IMR-90 (cell line): ENCODE measurements around the gene RXYLT1. TPM values are rescaled to one million over a fixed set of nuclear protein-coding genes. Genes with fewer than 3 reads are reported as not detected.

Source experiments
- ATAC-seq: fragments of 200-7000 bp; cut with Tn5 transposase; 2 replicates; pipeline ENCODE4 v1.9.1; 2020; ENCODE audit warnings: low read depth, mild to moderate bottlenecking, moderate library complexity
- BruUV-seq: library from RNA; stranded (reverse); fragments of 400-500 nt; replicated peaks from 2 replicates; lab custom pipeline; 2021; lab: Mats Ljungman, UMichigan
- CTCF ChIA-PET: fragments of 300-600 bp; formaldehyde crosslinking; extraction: SDS; loops from one replicate; lab custom pipeline; 2021; ENCODE audit warnings: antibody characterized with exemption; lab: Yijun Ruan, JAX
- POLR2A ChIA-PET: fragments of 300-600 bp; sonication (Branson Sonifier 250); formaldehyde crosslinking; loops from one replicate; lab custom pipeline; 2022; ENCODE audit warnings: antibody characterized with exemption; ENCODE audit not compliant: unreplicated experiment; lab: Charles Lee
- DNase-seq: peaks from one replicate; pipeline ENCODE4 v3.0.0; 2013
- H2AFZ ChIP-seq: replicated peaks from 2 replicates; pipeline ENCODE3; 2013; ENCODE audit warnings: low read length, mild to moderate bottlenecking; ENCODE audit not compliant: poor library complexity
- H2AK5ac ChIP-seq: 2 replicates; pipeline ENCODE4 v1.6.1; 2013; ENCODE audit warnings: low read depth, low read length, inconsistent platforms
- H2AK9ac ChIP-seq: replicated peaks from 2 replicates; pipeline ENCODE3; 2013; ENCODE audit warnings: mild to moderate bottlenecking, low read depth, low read length, moderate library complexity; ENCODE audit not compliant: poor library complexity
- H2BK120ac ChIP-seq: 2 replicates; pipeline ENCODE4 v1.6.1; 2013; ENCODE audit warnings: low read depth, low read length, inconsistent platforms
- H2BK15ac ChIP-seq: 3 replicates; pipeline ENCODE4 v1.6.1; 2013; ENCODE audit warnings: low read depth, low read length, inconsistent platforms
- H2BK20ac ChIP-seq: 2 replicates; pipeline ENCODE4 v1.6.1; 2013; ENCODE audit warnings: low read depth, mild to moderate bottlenecking, inconsistent platforms, low read length, moderate library complexity
- H2BK5ac ChIP-seq: 2 replicates; pipeline ENCODE4 v1.6.1; 2013; ENCODE audit warnings: mild to moderate bottlenecking, low read depth, low read length, inconsistent platforms; ENCODE audit not compliant: poor library complexity, severe bottlenecking
- H3K14ac ChIP-seq: replicated peaks from 2 replicates; pipeline ENCODE4 v1.6.1; 2013; ENCODE audit warnings: low read depth, low read length, inconsistent platforms
- H3K18ac ChIP-seq: 2 replicates; pipeline ENCODE4 v1.6.1; 2013; ENCODE audit warnings: low read depth, low read length, control low read depth
- H3K23ac ChIP-seq: 2 replicates; pipeline ENCODE4 v1.6.1; 2013; ENCODE audit warnings: low read depth, low read length, inconsistent platforms
- H3K27ac ChIP-seq: 2 replicates; pipeline ENCODE4 v1.5.1; 2013; ENCODE audit warnings: mild to moderate bottlenecking, control low read depth, low read length; ENCODE audit not compliant: insufficient read depth
- H3K27me3 ChIP-seq: 2 replicates; pipeline ENCODE4 v1.6.1; 2013; ENCODE audit warnings: low read length; ENCODE audit not compliant: control insufficient read depth, insufficient read depth
- H3K36me3 ChIP-seq: 2 replicates; pipeline ENCODE4 v1.6.1; 2013; ENCODE audit warnings: low read length, mixed read lengths; ENCODE audit not compliant: control insufficient read depth, insufficient read depth
- H3K4ac ChIP-seq: 2 replicates; pipeline ENCODE4 v1.6.1; 2013; ENCODE audit warnings: low read depth, low read length, inconsistent platforms
- H3K4me1 ChIP-seq: 2 replicates; pipeline ENCODE4 v1.6.1; 2013; ENCODE audit warnings: low read length, mixed read lengths; ENCODE audit not compliant: control insufficient read depth, insufficient read depth
- H3K4me2 ChIP-seq: 2 replicates; pipeline ENCODE4 v1.6.1; 2013; ENCODE audit warnings: low read depth, mild to moderate bottlenecking, control low read depth, low read length, moderate library complexity
- H3K4me3 ChIP-seq: 2 replicates; pipeline ENCODE4 v1.5.1; 2013; ENCODE audit warnings: low read depth, mild to moderate bottlenecking, control low read depth, low read length, moderate library complexity; ENCODE audit not compliant: insufficient read depth
- H3K56ac ChIP-seq: 2 replicates; pipeline ENCODE4 v1.6.1; 2013; ENCODE audit warnings: low read length, inconsistent platforms; ENCODE audit not compliant: insufficient read depth; ENCODE audit errors: extremely low read depth
- H3K79me1 ChIP-seq, 2 experiments: 2 replicates each; pipeline ENCODE4 v1.6.1; 2013; ENCODE audit warnings: low read length in 2 of 2, inconsistent platforms in 1 of 2, low read depth in 1 of 2
- H3K9ac ChIP-seq: 2 replicates; pipeline ENCODE4 v1.6.1; 2013; ENCODE audit warnings: low read depth, low read length, control low read depth
- H3K9me1 ChIP-seq: 2 replicates; pipeline ENCODE4 v1.6.1; 2013; ENCODE audit warnings: low read length, inconsistent platforms; ENCODE audit not compliant: insufficient read depth
- H3K9me3 ChIP-seq: 2 replicates; pipeline ENCODE4 v1.6.1; 2013; ENCODE audit warnings: low read length; ENCODE audit not compliant: control insufficient read depth, insufficient read depth
- H4K20me1 ChIP-seq: 2 replicates; pipeline ENCODE4 v1.6.1; 2013; ENCODE audit warnings: low read length, inconsistent platforms; ENCODE audit not compliant: insufficient read depth
- H4K5ac ChIP-seq: 2 replicates; pipeline ENCODE4 v1.6.1; 2013; ENCODE audit warnings: mild to moderate bottlenecking, low read depth, low read length, control low read depth
- H4K8ac ChIP-seq, 2 experiments: 2 replicates each; pipeline ENCODE4 v1.6.1; 2013; ENCODE audit warnings: low read depth in 2 of 2, low read length in 2 of 2, control low read depth in 1 of 2, inconsistent platforms in 1 of 2
- H4K91ac ChIP-seq: 2 replicates; pipeline ENCODE4 v1.6.1; 2013; ENCODE audit warnings: low read depth, low read length, inconsistent platforms; ENCODE audit not compliant: insufficient read depth
- BHLHE40 ChIP-seq: fragments of 150-350 bp; IDR thresholded peaks from 2 replicates; pipeline ENCODE4 v1.6.1; 2016; ENCODE audit warnings: mild to moderate bottlenecking, low read depth, low read length
- CEBPB ChIP-seq: IDR thresholded peaks from 2 replicates; pipeline ENCODE4 v1.6.1; 2012; ENCODE audit warnings: low read depth, low read length, improper control_type of control experiment
- CHD1 ChIP-seq: IDR thresholded peaks from 2 replicates; pipeline ENCODE4 v1.6.1; 2012; ENCODE audit warnings: low read depth, low read length, improper control_type of control experiment
- FOS ChIP-seq: fragments of 150-350 bp; IDR thresholded peaks from 2 replicates; pipeline ENCODE4 v1.6.1; 2016; ENCODE audit warnings: low read depth, low read length
- MAFK ChIP-seq: IDR thresholded peaks from 2 replicates; pipeline ENCODE4 v1.6.1; 2012; ENCODE audit warnings: low read depth, low read length, improper control_type of control experiment
- MAZ ChIP-seq: IDR thresholded peaks from 2 replicates; pipeline ENCODE4 v1.6.1; 2012; ENCODE audit warnings: low read depth, mild to moderate bottlenecking, low read length, improper control_type of control experiment, moderate library complexity, borderline replicate concordance
- MXI1 ChIP-seq: IDR thresholded peaks from 2 replicates; pipeline ENCODE4 v1.6.1; 2012; ENCODE audit warnings: low read depth, mild to moderate bottlenecking, low read length, moderate library complexity, borderline replicate concordance
- NFE2L2 ChIP-seq: fragments of 150-350 bp; IDR thresholded peaks from 2 replicates; pipeline ENCODE4 v1.6.1; 2016; ENCODE audit warnings: low read depth, mild to moderate bottlenecking, low read length
- POLR2A ChIP-seq: IDR thresholded peaks from 2 replicates; pipeline ENCODE4 v1.6.1; 2012; ENCODE audit warnings: mild to moderate bottlenecking, low read depth, low read length
- RAD21 ChIP-seq: IDR thresholded peaks from 2 replicates; pipeline ENCODE4 v1.6.1; 2012; ENCODE audit warnings: low read length, improper control_type of control experiment
- RCOR1 ChIP-seq: IDR thresholded peaks from 2 replicates; pipeline ENCODE4 v1.6.1; 2012; ENCODE audit warnings: mild to moderate bottlenecking, low read length, improper control_type of control experiment; ENCODE audit not compliant: insufficient replicate concordance
- RFX5 ChIP-seq: IDR thresholded peaks from 2 replicates; pipeline ENCODE4 v1.8.0; 2012; ENCODE audit warnings: low read depth, mild to moderate bottlenecking, low read length, moderate library complexity
- SMC3 ChIP-seq: fragments of 150-350 bp; IDR thresholded peaks from 2 replicates; pipeline ENCODE4 v1.6.1; 2016; ENCODE audit warnings: low read depth, mild to moderate bottlenecking, antibody characterized with exemption, low read length, moderate library complexity
- WGBS, 2 experiments: methylation state at CpG; one replicate each; pipeline versions ENCODE4 v1.1.5 to v1.1.7; 2013; ENCODE audit warnings: missing lambda C conversion rate in 2 of 2; ENCODE audit not compliant: insufficient read length in 1 of 2; ENCODE audit errors: extremely low coverage in 2 of 2; 5-methylcytosine and 5-hydroxymethylcytosine counted together
- dilution Hi-C: fragments of 300-500 bp; cut with HindIII; formaldehyde crosslinking; loops from one replicate; pipeline ENCODE4 v1.14.3; 2018; ENCODE audit warnings: low sequenced_read_pairs; ENCODE audit not compliant: unreplicated experiment
- in situ Hi-C: fragments of 300-500 bp; cut with MboI; formaldehyde crosslinking; loops from 3 replicates; pipeline ENCODE4 v1.14.3; 2019; ENCODE audit warnings: low sequenced_read_pairs, inconsistent platforms, mixed read lengths
- intact Hi-C: fragments of 100-400 bp; cut with micrococcal nuclease; formaldehyde crosslinking; loops from 2 replicates; pipeline ENCODE4 v1.10.0; 2022
- polyA plus RNA-seq, 3 experiments: library from polyadenylated mRNA; depleted of rRNA; stranded (reverse); fragments of >200 nt; gene quantifications; 2 replicates each; pipeline ENCODE4 v1.2.3, GENCODE V29; 2012; ENCODE audit warnings: low replicate concordance in 1 of 3
- total RNA-seq: library from RNA; depleted of rRNA; stranded (reverse); fragments of >200 nt; gene quantifications from 2 replicates; pipeline ENCODE4 v1.2.3, GENCODE V29; 2012
- TF ChIP-seq, protein P1 (sequence below): fragments of 150-350 bp; IDR thresholded peaks from 2 replicates; pipeline ENCODE4 v1.6.1; 2016; ENCODE audit warnings: low read depth, mild to moderate bottlenecking, low read length, moderate library complexity, borderline replicate concordance
- TF ChIP-seq, protein P2 (sequence below): conservative IDR thresholded peaks from 2 replicates; pipeline ENCODE4 v1.5.1; 2012; ENCODE audit warnings: mild to moderate bottlenecking, low read depth, low read length, improper control_type of control experiment
- TF ChIP-seq, protein P3 (sequence below): fragments of 150-350 bp; IDR thresholded peaks from 2 replicates; pipeline ENCODE4 v1.6.1; 2017; ENCODE audit warnings: mild to moderate bottlenecking, antibody characterized with exemption, low read length, low read depth

The RXYLT1 gene
- total and polyA plus RNA-seq, 2 of the 4 experiments (the other 2 are of a cell fraction): 9.0 to 9.5 TPM

DNA sequence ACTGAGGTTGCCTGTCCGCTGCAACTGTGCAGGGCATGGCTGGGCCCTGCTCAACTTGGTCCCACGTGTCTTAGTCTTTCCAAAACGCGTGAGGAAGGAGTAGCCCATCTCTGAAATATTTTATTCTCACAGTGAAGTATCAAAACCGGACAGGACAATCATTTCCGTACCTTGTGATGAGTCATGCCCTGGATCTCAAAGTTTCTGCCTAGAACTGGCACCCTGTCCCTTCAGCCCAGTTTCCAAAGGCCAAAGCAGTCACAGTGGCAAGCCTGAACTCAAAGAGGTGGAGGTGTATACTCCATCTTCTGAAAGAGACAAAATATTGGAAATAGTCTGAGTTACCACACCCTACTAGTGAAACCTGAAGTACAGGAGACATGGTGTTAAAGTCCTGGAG is 36.3 kb downstream of the RXYLT1 start:
- Histone ChIP-seq H3K9ac (no peak overlapping the region), H2AK9ac (no peak overlapping the region), H3K14ac (no peak overlapping the region), H3K36me3 (no peaks in the 10 kb centered on the region), H2AK5ac (no peak overlapping the region), H3K9me1 (0 out of 2 replicates have a peak, but pooled peaks cover 2% of the 10 kb centered on the region), H4K5ac (no peak overlapping the region), H3K56ac (no peak overlapping the region), H3K23ac (no peak overlapping the region), H2BK120ac (no peak overlapping the region), H3K9me3 (peaks cover 3% of the 10 kb centered on the region; the same call in 1 of the 2 replicates), H4K91ac (no peak overlapping the region), H3K27ac (no peak overlapping the region), H2BK15ac (no peak overlapping the region), H3K27me3 (no peaks in the 10 kb centered on the region), H3K18ac (no peak overlapping the region), H2BK5ac (no peak overlapping the region), H3K79me1 (no peaks in the 10 kb centered on the region), H3K4me1 (no peaks in the 10 kb centered on the region), H4K20me1 (no peaks in the 10 kb centered on the region), H2AFZ (no peak overlapping the region), H2BK20ac (no peak overlapping the region), H3K4me3 (no peak overlapping the region), H3K4me2 (no peak overlapping the region), H4K8ac (no peak overlapping the region), H3K4ac (no peak overlapping the region)
- POLR2A ChIA-PET: no interaction called here
- TF ChIP-seq MAFK (no peak), CEBPB (no peak), NFE2L2 (no peak), RCOR1 (no peak), FOS (no peak), SMC3 (no peak), MAZ (no peak), RFX5 (no peak), POLR2A (no peak), BHLHE40 (no peak), RAD21 (no peak), CHD1 (no peak), MXI1 (no peak)
- TF ChIP-seq, protein P1, sequence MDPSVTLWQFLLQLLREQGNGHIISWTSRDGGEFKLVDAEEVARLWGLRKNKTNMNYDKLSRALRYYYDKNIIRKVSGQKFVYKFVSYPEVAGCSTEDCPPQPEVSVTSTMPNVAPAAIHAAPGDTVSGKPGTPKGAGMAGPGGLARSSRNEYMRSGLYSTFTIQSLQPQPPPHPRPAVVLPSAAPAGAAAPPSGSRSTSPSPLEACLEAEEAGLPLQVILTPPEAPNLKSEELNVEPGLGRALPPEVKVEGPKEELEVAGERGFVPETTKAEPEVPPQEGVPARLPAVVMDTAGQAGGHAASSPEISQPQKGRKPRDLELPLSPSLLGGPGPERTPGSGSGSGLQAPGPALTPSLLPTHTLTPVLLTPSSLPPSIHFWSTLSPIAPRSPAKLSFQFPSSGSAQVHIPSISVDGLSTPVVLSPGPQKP: no peak
- TF ChIP-seq, protein P2, sequence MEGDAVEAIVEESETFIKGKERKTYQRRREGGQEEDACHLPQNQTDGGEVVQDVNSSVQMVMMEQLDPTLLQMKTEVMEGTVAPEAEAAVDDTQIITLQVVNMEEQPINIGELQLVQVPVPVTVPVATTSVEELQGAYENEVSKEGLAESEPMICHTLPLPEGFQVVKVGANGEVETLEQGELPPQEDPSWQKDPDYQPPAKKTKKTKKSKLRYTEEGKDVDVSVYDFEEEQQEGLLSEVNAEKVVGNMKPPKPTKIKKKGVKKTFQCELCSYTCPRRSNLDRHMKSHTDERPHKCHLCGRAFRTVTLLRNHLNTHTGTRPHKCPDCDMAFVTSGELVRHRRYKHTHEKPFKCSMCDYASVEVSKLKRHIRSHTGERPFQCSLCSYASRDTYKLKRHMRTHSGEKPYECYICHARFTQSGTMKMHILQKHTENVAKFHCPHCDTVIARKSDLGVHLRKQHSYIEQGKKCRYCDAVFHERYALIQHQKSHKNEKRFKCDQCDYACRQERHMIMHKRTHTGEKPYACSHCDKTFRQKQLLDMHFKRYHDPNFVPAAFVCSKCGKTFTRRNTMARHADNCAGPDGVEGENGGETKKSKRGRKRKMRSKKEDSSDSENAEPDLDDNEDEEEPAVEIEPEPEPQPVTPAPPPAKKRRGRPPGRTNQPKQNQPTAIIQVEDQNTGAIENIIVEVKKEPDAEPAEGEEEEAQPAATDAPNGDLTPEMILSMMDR: no peak
- TF ChIP-seq, protein P3, sequence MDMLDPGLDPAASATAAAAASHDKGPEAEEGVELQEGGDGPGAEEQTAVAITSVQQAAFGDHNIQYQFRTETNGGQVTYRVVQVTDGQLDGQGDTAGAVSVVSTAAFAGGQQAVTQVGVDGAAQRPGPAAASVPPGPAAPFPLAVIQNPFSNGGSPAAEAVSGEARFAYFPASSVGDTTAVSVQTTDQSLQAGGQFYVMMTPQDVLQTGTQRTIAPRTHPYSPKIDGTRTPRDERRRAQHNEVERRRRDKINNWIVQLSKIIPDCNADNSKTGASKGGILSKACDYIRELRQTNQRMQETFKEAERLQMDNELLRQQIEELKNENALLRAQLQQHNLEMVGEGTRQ: no peak
- DNase-seq (no peak), ATAC-seq (no peak)
- intact Hi-C loops (no loop called here), in situ Hi-C loops (no loop called here), dilution Hi-C loops (no loop called here)
- WGBS, 2 experiments: 85% methylated on average over 6 of the region's 6 CpGs; no CpG with 5 or more reads in 1 of the 2 experiments
- CTCF ChIA-PET: interaction anchor here (0.7 to 1.1 kb wide), 2 partner anchors 10 to 869 kb away, joined by 3 read pairs; no protein-coding TSS in a partner anchor
- BruUV-seq: no TSS peak
